Activated T-helper 1 cell treated with anti-CD3 and anti-CD28 coated beads, Interleukin-2, amount 50 U/mL, for 16 hours (primary cell): ENCODE results near the gene ISLR.

ENCODE experiments used
- DNase-seq, 2 donors: peaks; one replicate each; pipeline ENCODE4 v3.0.0-alpha.2; 2020; ENCODE audit warnings: low read depth in 1 of 2, low spot score in 1 of 2

Gene ISLR

GRCh38 chr15:74192751-74193150 lies 19.2 kb downstream of the ISLR start:
- no peak for DNase-seq

- DNase-seq: no peak
These were observed 19.8 kb downstream of the ISLR start for GRCh38 chr15:74193299-74193718.

- no peak for DNase-seq
These were observed 20.4 kb downstream of the ISLR start for GRCh38 chr15:74193905-74194304.

GRCh38 chr15:74194572-74195559 lies 21.4 kb downstream of the ISLR start:
- no peak for DNase-seq

GRCh38 chr15:74196175-74196574 lies 22.7 kb downstream of the ISLR start:
- no peak for DNase-seq

GRCh38 chr15:74197176-74197965 lies 23.9 kb downstream of the ISLR start:
- no peak for DNase-seq

- DNase-seq: no peak
These were observed 25.8 kb downstream of the ISLR start for GRCh38 chr15:74199297-74199652.

- DNase-seq: no peak
These were observed 26.9 kb downstream of the ISLR start for GRCh38 chr15:74200412-74200815.

GRCh38 chr15:74200871-74201419 lies 27.4 kb downstream of the ISLR start:
- no peak for DNase-seq

GRCh38 chr15:74201710-74202420 lies 28.4 kb downstream of the ISLR start:
- no peak for DNase-seq

GRCh38 chr15:74202452-74203401 lies 29.2 kb downstream of the ISLR start, which contains the start of gene STRA6:
TSS of gene STRA6 (minus strand) at chr15:74202787. CDS start at chr15:74202267, 520 bp downstream.
- no peak for DNase-seq

- no peak for DNase-seq
These were observed 30.5 kb downstream of the ISLR start for GRCh38 chr15:74203914-74204431.

GRCh38 chr15:74205582-74205947 lies 32.1 kb downstream of the ISLR start:
- no peak for DNase-seq

GRCh38 chr15:74206801-74207281 lies 33.3 kb downstream of the ISLR start:
- DNase-seq: no peak

- DNase-seq: no peak
These were observed 34.3 kb downstream of the ISLR start for GRCh38 chr15:74207652-74208440.

GRCh38 chr15:74208496-74208895 lies 35.0 kb downstream of the ISLR start:
- no peak for DNase-seq

GRCh38 chr15:74208901-74209559 lies 35.5 kb downstream of the ISLR start:
- no peak for DNase-seq

- no peak for DNase-seq
These were observed 36.0 kb downstream of the ISLR start for GRCh38 chr15:74209560-74209958.
